Measurements from ENCODE around the gene COPA. TPM values are rescaled to one million over a fixed set of nuclear protein-coding genes. Genes with fewer than 3 reads are reported as not detected.

Gene COPA
- total and polyA plus RNA-seq, 9 donors: 109 to 154 (median 129) TPM

DNA sequence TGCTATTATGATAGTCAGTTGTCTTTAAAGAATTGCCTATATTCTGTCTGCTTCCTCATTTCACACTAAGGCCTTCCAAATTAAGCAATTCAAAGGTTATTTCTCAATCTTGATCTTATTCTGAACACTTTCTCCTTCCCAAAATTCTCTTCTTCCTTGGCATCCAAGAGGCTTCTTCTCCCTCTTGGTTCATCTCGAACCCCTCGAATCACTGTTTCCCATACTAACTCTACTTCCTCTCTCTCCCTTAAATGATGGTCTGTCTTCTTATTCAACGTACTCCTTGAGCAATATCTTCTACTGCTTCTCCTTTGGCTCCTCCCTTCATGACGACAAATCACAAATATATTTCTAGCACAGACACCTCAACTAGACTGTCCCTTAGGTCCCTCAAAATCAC lies 4.5 kb downstream of the COPA start:
- Histone ChIP-seq H3K4me1 (ENCODE audit: control insufficient read depth, insufficient read depth, low read length) (peaks cover 2% of the 10 kb centered on the region), H3K27ac (ENCODE audit: low read length) (no peak overlapping the region), H3K27me3 (ENCODE audit: control insufficient read depth, insufficient read depth, low read length) (no peaks in the 10 kb centered on the region), H3K9me3 (replicated peaks; ENCODE audit: control insufficient read depth, low read depth, low read length) (no peaks in the 10 kb centered on the region), H3K36me3 (ENCODE audit: control insufficient read depth, insufficient read depth, low read length) (peaks cover 27% of the 10 kb centered on the region), H3K4me3 (ENCODE audit: low read length) (no peak overlapping the region)
- DNase-seq: no peak
- WGBS (ENCODE audit: insufficient coverage): 87% methylated on average over 4 of the region's 4 CpGs

DNA sequence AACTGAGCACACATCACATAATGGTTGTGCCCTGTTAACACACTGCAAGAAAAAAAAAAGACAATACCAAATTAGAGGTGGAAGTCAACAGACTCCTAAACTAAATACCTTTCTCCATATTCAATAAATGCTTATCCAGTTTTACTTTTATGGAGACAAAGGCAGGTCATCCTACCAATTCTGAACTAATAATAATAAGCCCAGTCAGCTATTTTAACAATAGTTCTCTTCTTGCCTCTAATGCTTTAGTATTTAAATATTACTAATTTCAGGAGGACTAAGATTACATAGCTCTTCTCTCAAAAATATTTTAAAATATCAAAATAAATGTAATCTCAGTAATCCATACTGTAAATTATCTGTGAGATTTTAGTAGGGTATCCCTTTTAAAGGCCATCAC lies 10.5 kb downstream of the COPA start:
- H3K27ac ChIP-seq (ENCODE audit: low read length): no peak overlapping the region
- DNase-seq: no peak
- H3K4me3 ChIP-seq (ENCODE audit: low read length): no peak overlapping the region
- H3K36me3 ChIP-seq (ENCODE audit: control insufficient read depth, insufficient read depth, low read length): peaks cover 43% of the 10 kb centered on the region
- no peaks in the 10 kb centered on the region for H3K9me3 ChIP-seq (replicated peaks; ENCODE audit: control insufficient read depth, low read depth, low read length)
- no peaks in the 10 kb centered on the region for H3K27me3 ChIP-seq (ENCODE audit: control insufficient read depth, insufficient read depth, low read length)
- no peaks in the 10 kb centered on the region for H3K4me1 ChIP-seq (ENCODE audit: control insufficient read depth, insufficient read depth, low read length)

DNA sequence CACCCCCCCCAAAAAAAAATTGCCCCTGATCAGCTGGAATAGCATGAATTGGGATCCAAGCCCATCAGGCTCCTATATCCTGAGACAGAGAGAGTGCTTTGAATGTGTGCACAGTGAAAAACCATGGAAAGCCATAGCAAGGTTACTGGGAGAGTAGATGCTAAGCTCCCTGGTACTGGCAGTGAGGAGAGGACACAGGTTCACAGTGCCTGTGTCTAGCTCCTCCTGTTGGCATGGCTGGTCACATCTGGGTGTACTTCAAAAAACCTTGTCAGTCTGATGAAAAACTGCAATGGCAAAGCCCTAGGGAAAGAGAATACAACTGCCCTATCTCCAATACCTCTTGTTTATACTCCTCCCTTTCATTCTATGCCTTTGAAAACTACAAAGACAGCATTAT lies 12.9 kb downstream of the COPA start:
- Histone ChIP-seq H3K4me1 (ENCODE audit: control insufficient read depth, insufficient read depth, low read length) (no peaks in the 10 kb centered on the region), H3K27ac (ENCODE audit: low read length) (no peak overlapping the region), H3K4me3 (ENCODE audit: low read length) (no peak overlapping the region), H3K27me3 (ENCODE audit: control insufficient read depth, insufficient read depth, low read length) (no peaks in the 10 kb centered on the region), H3K36me3 (ENCODE audit: control insufficient read depth, insufficient read depth, low read length) (peaks cover 49% of the 10 kb centered on the region), H3K9me3 (replicated peaks; ENCODE audit: control insufficient read depth, low read depth, low read length) (no peaks in the 10 kb centered on the region)
- DNase-seq: no peak

DNA sequence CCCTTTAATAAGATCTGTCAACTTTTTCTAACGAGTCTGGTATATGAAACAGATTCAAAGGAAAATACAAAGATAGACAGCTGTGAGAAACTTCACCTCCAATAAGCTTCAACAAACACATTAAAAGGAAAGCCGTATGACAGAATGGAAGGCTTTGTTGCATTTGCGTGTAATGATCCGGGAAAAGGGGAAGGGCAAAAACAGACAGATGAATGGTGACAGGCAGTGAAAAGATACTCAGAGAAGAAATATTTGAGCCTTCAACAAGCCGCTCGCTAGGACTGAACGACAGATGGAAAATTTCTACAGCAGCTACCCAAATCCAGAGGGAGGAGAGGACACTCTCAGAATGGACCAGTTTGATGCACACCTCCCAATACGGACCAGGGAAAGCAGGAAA lies 14.9 kb downstream of the COPA start:
- Histone ChIP-seq H3K4me1 (ENCODE audit: control insufficient read depth, insufficient read depth, low read length) (no peaks in the 10 kb centered on the region), H3K36me3 (ENCODE audit: control insufficient read depth, insufficient read depth, low read length) (peaks cover 49% of the 10 kb centered on the region), H3K4me3 (ENCODE audit: low read length) (no peak overlapping the region), H3K27ac (ENCODE audit: low read length) (no peak overlapping the region), H3K9me3 (replicated peaks; ENCODE audit: control insufficient read depth, low read depth, low read length) (no peaks in the 10 kb centered on the region), H3K27me3 (ENCODE audit: control insufficient read depth, insufficient read depth, low read length) (no peaks in the 10 kb centered on the region)
- DNase-seq: no peak
- WGBS (ENCODE audit: insufficient coverage): 53% methylated on average over 3 of the region's 8 CpGs

DNA sequence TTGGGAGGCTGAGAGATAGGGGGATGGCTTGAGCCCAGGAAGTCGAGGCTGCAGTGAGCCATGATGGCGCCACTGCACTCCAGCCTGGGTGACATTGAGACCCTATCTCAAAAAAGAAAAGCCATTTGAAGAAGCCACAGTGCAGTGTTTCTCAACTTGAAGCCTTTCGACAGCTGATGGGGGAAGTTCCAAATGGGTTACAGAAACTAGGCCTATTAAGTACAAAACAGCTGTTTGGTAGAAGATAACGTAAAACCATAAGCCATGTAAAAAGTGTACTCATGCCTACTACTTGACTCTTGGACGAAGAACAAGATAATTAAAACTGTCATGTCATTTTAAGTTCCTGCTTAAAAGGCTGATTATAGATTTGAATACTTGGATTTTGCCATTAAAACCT lies 16.6 kb downstream of the COPA start:
- H3K4me3 ChIP-seq (ENCODE audit: low read length): no peak overlapping the region
- WGBS (ENCODE audit: insufficient coverage): 71% methylated on average over 1 of the region's 5 CpGs
- no peaks in the 10 kb centered on the region for H3K9me3 ChIP-seq (replicated peaks; ENCODE audit: control insufficient read depth, low read depth, low read length)
- H3K36me3 ChIP-seq (ENCODE audit: control insufficient read depth, insufficient read depth, low read length): peaks cover 47% of the 10 kb centered on the region
- H3K27me3 ChIP-seq (ENCODE audit: control insufficient read depth, insufficient read depth, low read length): no peaks in the 10 kb centered on the region
- no peaks in the 10 kb centered on the region for H3K4me1 ChIP-seq (ENCODE audit: control insufficient read depth, insufficient read depth, low read length)
- peak; percentile 32 for DNase-seq
- H3K27ac ChIP-seq (ENCODE audit: low read length): no peak overlapping the region

DNA sequence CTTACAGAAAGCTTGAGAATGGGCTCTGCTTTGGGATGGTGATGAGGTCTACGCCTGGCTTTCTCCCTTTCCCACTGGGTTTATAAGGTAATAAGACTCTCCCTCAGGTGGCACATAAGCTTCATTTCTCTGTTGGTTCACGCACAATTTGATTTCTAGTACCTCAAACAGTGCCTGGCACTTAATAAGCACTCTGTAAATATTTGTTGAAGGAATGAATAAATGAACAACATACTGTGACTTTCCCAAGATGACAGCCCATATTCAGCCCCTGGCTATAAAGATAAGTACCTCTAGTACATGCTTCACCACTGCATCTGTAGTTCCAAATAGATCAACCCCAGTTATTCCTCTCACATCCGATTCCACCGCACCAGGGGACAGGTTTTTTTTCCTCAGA lies 17.8 kb downstream of the COPA start:
- Histone ChIP-seq H3K4me3 (ENCODE audit: low read length) (no peak overlapping the region), H3K27me3 (ENCODE audit: control insufficient read depth, insufficient read depth, low read length) (no peaks in the 10 kb centered on the region), H3K36me3 (ENCODE audit: control insufficient read depth, insufficient read depth, low read length) (peaks cover 41% of the 10 kb centered on the region), H3K9me3 (replicated peaks; ENCODE audit: control insufficient read depth, low read depth, low read length) (no peaks in the 10 kb centered on the region), H3K4me1 (ENCODE audit: control insufficient read depth, insufficient read depth, low read length) (no peaks in the 10 kb centered on the region), H3K27ac (ENCODE audit: low read length) (no peak overlapping the region)
- WGBS (ENCODE audit: insufficient coverage): 100% methylated on average over 1 of the region's 4 CpGs
- no peak for DNase-seq

DNA sequence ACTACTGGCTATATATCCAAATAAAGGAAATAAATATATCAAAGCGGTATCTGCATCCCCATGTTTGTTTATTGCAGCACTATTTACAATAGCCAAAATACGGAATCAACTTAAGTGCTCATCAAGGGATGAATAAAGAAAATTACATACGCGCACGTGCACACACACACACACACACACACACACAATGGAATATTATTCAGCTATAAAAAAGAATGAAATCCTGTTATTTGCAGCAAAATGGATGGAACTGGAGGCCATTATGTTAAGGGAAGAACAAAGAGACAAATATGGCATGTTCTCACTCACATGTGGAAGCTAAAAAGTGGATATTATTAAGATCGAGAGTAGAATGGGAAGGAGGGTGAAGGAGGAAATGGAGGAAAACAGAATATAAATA lies 20.2 kb downstream of the COPA start:
- no peak for DNase-seq
- WGBS (ENCODE audit: insufficient coverage): no CpG with 5 or more reads among the region's 6 CpGs
- peaks cover 29% of the 10 kb centered on the region for H3K36me3 ChIP-seq (ENCODE audit: control insufficient read depth, insufficient read depth, low read length)
- no peaks in the 10 kb centered on the region for H3K9me3 ChIP-seq (replicated peaks; ENCODE audit: control insufficient read depth, low read depth, low read length)
- H3K4me1 ChIP-seq (ENCODE audit: control insufficient read depth, insufficient read depth, low read length): no peaks in the 10 kb centered on the region
- no peak overlapping the region for H3K4me3 ChIP-seq (ENCODE audit: low read length)
- H3K27ac ChIP-seq (ENCODE audit: low read length): no peak overlapping the region
- no peaks in the 10 kb centered on the region for H3K27me3 ChIP-seq (ENCODE audit: control insufficient read depth, insufficient read depth, low read length)

DNA sequence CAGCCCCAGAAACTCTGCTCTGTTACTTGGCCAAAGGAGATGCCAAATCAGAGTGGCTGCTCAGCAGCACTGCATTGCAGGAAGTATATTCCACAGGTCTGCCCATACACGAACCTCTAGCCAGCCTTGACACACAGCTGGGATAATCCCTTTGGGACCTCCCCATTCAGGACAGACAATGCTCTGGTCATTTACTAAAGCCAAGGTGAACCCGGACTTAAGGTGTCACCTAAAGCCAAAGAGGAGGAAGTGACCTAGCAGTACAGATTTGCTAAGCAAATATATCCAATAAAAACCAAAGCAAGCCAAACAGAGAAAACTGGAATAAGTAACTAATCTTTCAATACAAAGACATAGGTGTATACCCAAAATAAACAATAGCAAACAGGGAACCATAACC lies 27.7 kb downstream of the COPA start:
- no peak overlapping the region for H3K4me3 ChIP-seq (ENCODE audit: low read length)

DNA sequence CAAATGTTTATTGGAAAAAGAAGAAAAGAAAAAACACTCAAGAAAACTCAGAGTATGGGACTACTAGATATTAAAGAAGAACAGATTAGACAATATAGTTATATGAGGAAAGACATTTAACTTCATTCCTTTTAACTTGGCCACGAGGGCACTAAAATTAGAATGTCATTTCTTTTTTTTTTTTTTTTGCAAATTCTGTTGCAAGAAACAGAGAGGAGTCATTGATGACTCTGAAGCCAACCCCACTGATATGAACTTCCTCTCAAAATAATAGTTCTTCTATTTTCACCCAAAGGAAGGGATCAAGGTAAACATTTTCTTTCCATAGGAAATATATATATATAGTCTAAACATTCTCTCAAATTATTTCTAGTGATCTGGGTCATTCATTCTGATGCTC lies 33.5 kb downstream of the COPA start:
- WGBS (ENCODE audit: insufficient coverage): no CpG with 5 or more reads among the region's 1 CpG
- Histone ChIP-seq H3K36me3 (ENCODE audit: control insufficient read depth, insufficient read depth, low read length) (peaks cover 72% of the 10 kb centered on the region), H3K27ac (ENCODE audit: low read length) (no peak overlapping the region), H3K27me3 (ENCODE audit: control insufficient read depth, insufficient read depth, low read length) (no peaks in the 10 kb centered on the region), H3K4me3 (ENCODE audit: low read length) (no peak overlapping the region), H3K9me3 (replicated peaks; ENCODE audit: control insufficient read depth, low read depth, low read length) (no peaks in the 10 kb centered on the region), H3K4me1 (ENCODE audit: control insufficient read depth, insufficient read depth, low read length) (no peaks in the 10 kb centered on the region)
- DNase-seq: no peak

More for the DNA sequence above, 27.7 kb downstream of the COPA start:
- no peak for DNase-seq
- 45% methylated on average over 1 of the region's 2 CpGs for WGBS (ENCODE audit: insufficient coverage)
- Histone ChIP-seq H3K27ac (ENCODE audit: low read length) (no peak overlapping the region), H3K36me3 (ENCODE audit: control insufficient read depth, insufficient read depth, low read length) (peaks cover 54% of the 10 kb centered on the region), H3K4me1 (ENCODE audit: control insufficient read depth, insufficient read depth, low read length) (no peaks in the 10 kb centered on the region), H3K9me3 (replicated peaks; ENCODE audit: control insufficient read depth, low read depth, low read length) (no peaks in the 10 kb centered on the region), H3K27me3 (ENCODE audit: control insufficient read depth, insufficient read depth, low read length) (no peaks in the 10 kb centered on the region)

DNA sequence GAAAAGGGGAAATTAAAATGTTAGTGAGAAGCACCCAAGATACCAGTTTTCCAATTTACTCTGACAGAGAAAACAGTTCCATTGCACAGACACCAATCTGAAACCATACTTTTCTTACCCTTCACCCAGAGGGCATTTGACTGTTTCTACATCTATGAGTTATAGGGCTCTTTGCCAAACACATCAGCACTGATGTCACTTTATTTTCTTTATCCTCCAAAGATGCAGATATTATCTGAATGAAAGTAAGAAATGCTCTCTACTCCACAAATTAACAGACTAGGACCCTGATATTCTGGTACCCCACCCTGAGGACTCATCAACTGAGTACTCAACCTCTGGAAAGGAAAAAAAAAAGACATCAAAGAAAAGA lies 33.9 kb downstream of the COPA start:
- Histone ChIP-seq H3K4me3 (ENCODE audit: low read length) (no peak overlapping the region), H3K27ac (ENCODE audit: low read length) (no peak overlapping the region), H3K27me3 (ENCODE audit: control insufficient read depth, insufficient read depth, low read length) (no peaks in the 10 kb centered on the region), H3K4me1 (ENCODE audit: control insufficient read depth, insufficient read depth, low read length) (no peaks in the 10 kb centered on the region), H3K36me3 (ENCODE audit: control insufficient read depth, insufficient read depth, low read length) (peaks cover 70% of the 10 kb centered on the region), H3K9me3 (replicated peaks; ENCODE audit: control insufficient read depth, low read depth, low read length) (no peaks in the 10 kb centered on the region)
- no peak for DNase-seq

DNA sequence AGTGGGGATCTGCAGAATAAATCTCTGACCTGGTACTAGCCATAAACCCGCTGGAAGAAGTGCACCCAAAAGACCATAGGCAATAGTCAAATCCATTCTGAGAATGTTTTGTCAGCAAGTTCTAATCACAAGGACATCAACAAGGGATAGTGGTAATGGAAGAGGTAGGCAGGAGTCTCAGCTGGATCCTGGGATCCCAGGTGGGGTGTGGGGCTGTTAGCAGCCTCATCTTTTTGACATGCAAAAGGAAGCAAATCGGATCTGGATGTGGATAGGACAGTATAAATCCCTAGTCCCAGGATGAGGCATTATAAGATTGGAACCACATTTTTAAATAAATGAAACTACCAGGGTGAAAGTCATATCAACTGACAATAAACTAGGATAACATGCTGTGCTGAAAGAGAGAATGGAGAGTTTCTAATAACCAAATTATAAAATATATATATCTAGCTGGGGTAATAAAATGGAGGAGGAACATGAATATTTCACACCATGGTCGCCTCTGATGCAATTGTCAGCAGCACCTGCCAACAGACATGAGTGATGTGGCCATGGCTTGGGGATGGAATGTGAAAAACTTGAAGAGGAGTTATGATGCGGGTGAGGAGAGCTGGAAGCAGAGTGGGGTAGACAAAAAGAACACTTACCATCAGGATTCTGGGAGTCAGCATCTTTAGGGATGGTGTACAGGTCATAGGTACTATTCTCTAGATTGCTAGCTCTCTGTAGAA lies 34.4 kb downstream of the COPA start:
- H3K27ac ChIP-seq (ENCODE audit: low read length): no peak overlapping the region
- no peaks in the 10 kb centered on the region for H3K4me1 ChIP-seq (ENCODE audit: control insufficient read depth, insufficient read depth, low read length)
- no peak for DNase-seq
- no peaks in the 10 kb centered on the region for H3K9me3 ChIP-seq (replicated peaks; ENCODE audit: control insufficient read depth, low read depth, low read length)
- H3K36me3 ChIP-seq (ENCODE audit: control insufficient read depth, insufficient read depth, low read length): peaks cover 75% of the 10 kb centered on the region
- WGBS (ENCODE audit: insufficient coverage): 86% methylated on average over 1 of the region's 4 CpGs
- H3K4me3 ChIP-seq (ENCODE audit: low read length): no peak overlapping the region
- no peaks in the 10 kb centered on the region for H3K27me3 ChIP-seq (ENCODE audit: control insufficient read depth, insufficient read depth, low read length)

All from muscle of leg (tissue), 11 donors.